ENCODE measurements around the gene STK16. TPM values are rescaled to one million over a fixed set of nuclear protein-coding genes. Genes with fewer than 3 reads are reported as not detected.

The STK16 gene
- total RNA-seq, 4 donors from 2014 or later, result 18.7 to 44.8 (median 28.2) TPM

- Histone ChIP-seq H3K27ac (no peak overlapping the region), H3K9me3 (no peaks in the 10 kb centered on the region), H3K4me3 (no peak overlapping the region), H3K4me1 (peaks cover 0 to 24% (median 15%) of the 10 kb centered on the region in 4 donors), H3K36me3 (no peaks in the 10 kb centered on the region), H3K27me3 (no peaks in the 10 kb centered on the region)
- no peak for TF ChIP-seq POLR2A (IDR thresholded peaks at IDR 0.05)
- TF ChIP-seq CTCF (IDR thresholded peaks at IDR 0.05), result no peak
- no peak for TF ChIP-seq POLR2AphosphoS5 (IDR thresholded peaks at IDR 0.05)
- TF ChIP-seq EP300 (IDR thresholded peaks at IDR 0.05; ENCODE audit: low read depth), result no peak
- in situ Hi-C loops (cut with MboI; ENCODE audit: low pct_ligation_motif_present in 1 of 4, low pct_unique_long_range_greater_than_20kb in 1 of 4, low sequenced_read_pairs in 3 of 4) (loop anchor here (10.0 to 25.0 kb wide), 3 partner anchors 118 to 238 kb away; partner anchors contain the start of genes SLC23A3 (in 3 of the 4), CNPPD1 (in 2 of the 4), RETREG2 (in 2 of the 4) and NHEJ1 (in 1 of the 4)), intact Hi-C loops (cut with DNase I; ENCODE audit: low total_unique reads) (loop anchor here (5.0 to 10.0 kb wide), 2 partner anchors 68 to 130 kb away; partner anchors contain the start of genes ANKZF1, ATG9A and NHEJ1)
- WGBS, 2 donors (ENCODE audit: low coverage in 1 of 2), result 89 to 97% methylated on average over 4 to 9 of the region's 9 CpGs
- DNase-seq, result no peak
Measured at GRCh38 chr2:219292616-219293015, 47.3 kb downstream of the STK16 start.

GRCh38 chr2:219293736-219294231, 48.5 kb downstream of the STK16 start:
- Histone ChIP-seq H3K36me3 (no peaks in the 10 kb centered on the region), H3K9me3 (no peaks in the 10 kb centered on the region), H3K27ac (peak overlapping the region; percentile 78 to 90 (median 84)), H3K4me3 (no peak overlapping the region), H3K27me3 (no peaks in the 10 kb centered on the region), H3K4me1 (peaks cover under 1 to 27% (median 16%) of the 10 kb centered on the region in 4 donors)
- no peak for DNase-seq
- TF ChIP-seq POLR2A (IDR thresholded peaks at IDR 0.05), result no peak
- TF ChIP-seq CTCF (IDR thresholded peaks at IDR 0.05), result no peak
- TF ChIP-seq EP300 (IDR thresholded peaks at IDR 0.05; ENCODE audit: low read depth), result no peak
- no peak for TF ChIP-seq POLR2AphosphoS5 (IDR thresholded peaks at IDR 0.05)
- intact Hi-C loops (cut with DNase I; ENCODE audit: low total_unique reads) (loop anchor here (2.0 to 10.0 kb wide), 3 partner anchors 17 to 131 kb away; partner anchors contain the start of genes ANKZF1, ATG9A and NHEJ1), in situ Hi-C loops (cut with MboI; ENCODE audit: low pct_ligation_motif_present in 1 of 4, low pct_unique_long_range_greater_than_20kb in 1 of 4, low sequenced_read_pairs in 3 of 4) (loop anchor here (10.0 to 25.0 kb wide), 3 partner anchors 119 to 239 kb away; partner anchors contain the start of genes SLC23A3 (in 3 of the 4), CNPPD1 (in 2 of the 4), RETREG2 (in 2 of the 4) and NHEJ1 (in 1 of the 4))
- WGBS, 2 donors (ENCODE audit: low coverage in 1 of 2), result 73 to 80% methylated on average over 1 to 5 of the region's 5 CpGs

- TF ChIP-seq CTCF (IDR thresholded peaks at IDR 0.05), result peak; percentile 92 to 100 (median 99)
- no peak for TF ChIP-seq EP300 (IDR thresholded peaks at IDR 0.05; ENCODE audit: low read depth)
- TF ChIP-seq POLR2AphosphoS5 (IDR thresholded peaks at IDR 0.05), result peak in 2 of 3 donors; percentile 42 to 57
- TF ChIP-seq POLR2A (IDR thresholded peaks at IDR 0.05), result peak; percentile 29
- H3K4me1 ChIP-seq, result peaks cover 3 to 24% (median 14%) of the 10 kb centered on the region in 4 donors
- H3K27ac ChIP-seq, result peak overlapping the region; percentile 78 to 90 (median 84)
- in situ Hi-C loops (cut with MboI; ENCODE audit: low pct_ligation_motif_present in 1 of 4, low pct_unique_long_range_greater_than_20kb in 1 of 4, low sequenced_read_pairs in 3 of 4) (loop anchor here (10.0 to 25.0 kb wide), 3 partner anchors 120 to 240 kb away; partner anchors contain the start of genes SLC23A3 (in 3 of the 4), CNPPD1 (in 2 of the 4), RETREG2 (in 2 of the 4) and NHEJ1 (in 1 of the 4)), intact Hi-C loops (cut with DNase I; ENCODE audit: low total_unique reads) (loop anchor here (2.0 to 10.0 kb wide), 3 partner anchors 18 to 132 kb away; partner anchors contain the start of genes ANKZF1, ATG9A and NHEJ1)
- peak; percentile 91 for DNase-seq
- H3K4me3 ChIP-seq, result peak overlapping the region; percentile 53 to 75 (median 60)
- WGBS, 2 donors (ENCODE audit: low coverage in 1 of 2), result 16 to 35% methylated on average over 9 to 40 of the region's 67 CpGs
- H3K36me3 ChIP-seq, result no peaks in the 10 kb centered on the region
- H3K27me3 ChIP-seq, result peaks cover 5% of the 10 kb centered on the region
- no peaks in the 10 kb centered on the region for H3K9me3 ChIP-seq
Measured at GRCh38 chr2:219294356-219295351, 49.4 kb downstream of the STK16 start.

Data from transverse colon (tissue), 4 donors.